ENCODE measurements around the gene OASL.

GRCh38 chr12:121009741-121010140, 29.3 kb downstream of the OASL start:
- TF ChIP-seq CTCF (conservative IDR thresholded peaks at IDR 0.05; ENCODE audit: low read length) (peak; percentile 48), EZH2phosphoT487 (IDR thresholded peaks at IDR 0.05; ENCODE audit: borderline replicate concordance) (no peak)
